WERI-Rb-1 (cell line): ENCODE data around the gene LBR.

Experiments
- DNase-seq: peaks from one replicate; pipeline ENCODE4 v3.0.0-alpha.2; 2020
- H3K27ac ChIP-seq: fragments of 250-450 bp; sonication (Bioruptor Pico); 2 replicates; pipeline ENCODE4 v1.5.1; 2020; ENCODE audit warnings: mild to moderate bottlenecking, moderate library complexity
- H3K27me3 ChIP-seq: fragments of 250-450 bp; sonication (Bioruptor Pico); 2 replicates; pipeline ENCODE4 v1.5.1; 2021; ENCODE audit warnings: mild to moderate bottlenecking, low read depth, moderate library complexity; ENCODE audit not compliant: insufficient read depth, severe bottlenecking
- H3K36me3 ChIP-seq: fragments of 250-450 bp; sonication (Bioruptor Pico); 2 replicates; pipeline ENCODE4 v1.5.1; 2020; ENCODE audit warnings: mild to moderate bottlenecking, moderate library complexity
- H3K4me3 ChIP-seq: 2 replicates; pipeline ENCODE4 v1.5.1; 2011; ENCODE audit warnings: low read depth, mild to moderate bottlenecking, control low read depth, low read length
- H3K9me3 ChIP-seq: fragments of 250-450 bp; sonication (Bioruptor Pico); 2 replicates; pipeline ENCODE4 v1.5.1; 2021; ENCODE audit warnings: mild to moderate bottlenecking, moderate library complexity; ENCODE audit not compliant: severe bottlenecking
- TF ChIP-seq, protein P1 (sequence below): IDR thresholded peaks from 2 replicates; pipeline ENCODE4 v1.5.1; 2011; ENCODE audit warnings: low read depth, mild to moderate bottlenecking, control low read depth, inconsistent platforms, low read length

LBR gene

GRCh38 chr1:225469051-225469450 is 41.2 kb upstream of the LBR start:
- H3K27ac ChIP-seq: no peak overlapping the region
- no peaks in the 10 kb centered on the region for H3K27me3 ChIP-seq
- no peaks in the 10 kb centered on the region for H3K36me3 ChIP-seq
- no peaks in the 10 kb centered on the region for H3K9me3 ChIP-seq
- DNase-seq: no peak
- no peak overlapping the region for H3K4me3 ChIP-seq
- TF ChIP-seq, protein P1, sequence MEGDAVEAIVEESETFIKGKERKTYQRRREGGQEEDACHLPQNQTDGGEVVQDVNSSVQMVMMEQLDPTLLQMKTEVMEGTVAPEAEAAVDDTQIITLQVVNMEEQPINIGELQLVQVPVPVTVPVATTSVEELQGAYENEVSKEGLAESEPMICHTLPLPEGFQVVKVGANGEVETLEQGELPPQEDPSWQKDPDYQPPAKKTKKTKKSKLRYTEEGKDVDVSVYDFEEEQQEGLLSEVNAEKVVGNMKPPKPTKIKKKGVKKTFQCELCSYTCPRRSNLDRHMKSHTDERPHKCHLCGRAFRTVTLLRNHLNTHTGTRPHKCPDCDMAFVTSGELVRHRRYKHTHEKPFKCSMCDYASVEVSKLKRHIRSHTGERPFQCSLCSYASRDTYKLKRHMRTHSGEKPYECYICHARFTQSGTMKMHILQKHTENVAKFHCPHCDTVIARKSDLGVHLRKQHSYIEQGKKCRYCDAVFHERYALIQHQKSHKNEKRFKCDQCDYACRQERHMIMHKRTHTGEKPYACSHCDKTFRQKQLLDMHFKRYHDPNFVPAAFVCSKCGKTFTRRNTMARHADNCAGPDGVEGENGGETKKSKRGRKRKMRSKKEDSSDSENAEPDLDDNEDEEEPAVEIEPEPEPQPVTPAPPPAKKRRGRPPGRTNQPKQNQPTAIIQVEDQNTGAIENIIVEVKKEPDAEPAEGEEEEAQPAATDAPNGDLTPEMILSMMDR: no peak

DNA sequence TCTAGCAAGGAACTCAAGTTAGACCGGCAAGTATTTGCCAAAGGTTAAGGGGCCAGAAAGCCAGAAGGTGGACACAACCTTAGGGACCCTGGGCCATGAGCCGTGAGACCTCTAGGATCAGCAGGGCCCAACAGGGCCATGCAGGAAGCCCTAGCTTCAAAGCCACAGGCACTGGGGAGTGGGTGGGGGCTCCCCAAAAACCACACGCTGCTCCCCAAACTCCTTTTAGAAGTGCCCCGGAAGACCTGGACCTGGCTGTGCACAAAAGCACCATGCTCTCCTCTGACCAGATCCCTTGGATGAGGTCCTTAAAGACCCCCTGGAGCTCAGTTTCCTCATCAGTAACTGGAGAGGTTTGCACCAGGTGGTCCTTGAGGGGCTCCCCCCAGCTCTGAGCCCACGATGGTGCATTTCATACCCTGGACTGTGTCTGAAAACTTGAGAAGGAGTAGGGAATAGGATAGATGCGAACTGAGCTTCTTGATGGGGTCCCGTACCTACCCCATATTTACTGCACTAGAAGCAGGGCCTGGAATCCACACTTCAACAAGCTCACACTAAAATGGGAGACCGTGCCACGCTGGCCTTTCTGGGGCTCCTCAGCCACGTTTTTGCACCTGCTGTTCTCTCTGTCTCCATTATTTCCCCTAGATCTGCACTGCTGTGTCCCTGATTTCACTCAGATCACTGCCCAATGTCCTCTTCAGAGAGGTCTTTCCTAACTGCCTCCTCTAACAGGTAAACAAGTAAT is 40.6 kb upstream of the LBR start:
- H3K27me3 ChIP-seq: no peaks in the 10 kb centered on the region
- TF ChIP-seq, protein P1: no peak
- no peak for DNase-seq
- no peaks in the 10 kb centered on the region for H3K9me3 ChIP-seq
- H3K4me3 ChIP-seq: no peak overlapping the region
- no peaks in the 10 kb centered on the region for H3K36me3 ChIP-seq
- no peak overlapping the region for H3K27ac ChIP-seq

DNA sequence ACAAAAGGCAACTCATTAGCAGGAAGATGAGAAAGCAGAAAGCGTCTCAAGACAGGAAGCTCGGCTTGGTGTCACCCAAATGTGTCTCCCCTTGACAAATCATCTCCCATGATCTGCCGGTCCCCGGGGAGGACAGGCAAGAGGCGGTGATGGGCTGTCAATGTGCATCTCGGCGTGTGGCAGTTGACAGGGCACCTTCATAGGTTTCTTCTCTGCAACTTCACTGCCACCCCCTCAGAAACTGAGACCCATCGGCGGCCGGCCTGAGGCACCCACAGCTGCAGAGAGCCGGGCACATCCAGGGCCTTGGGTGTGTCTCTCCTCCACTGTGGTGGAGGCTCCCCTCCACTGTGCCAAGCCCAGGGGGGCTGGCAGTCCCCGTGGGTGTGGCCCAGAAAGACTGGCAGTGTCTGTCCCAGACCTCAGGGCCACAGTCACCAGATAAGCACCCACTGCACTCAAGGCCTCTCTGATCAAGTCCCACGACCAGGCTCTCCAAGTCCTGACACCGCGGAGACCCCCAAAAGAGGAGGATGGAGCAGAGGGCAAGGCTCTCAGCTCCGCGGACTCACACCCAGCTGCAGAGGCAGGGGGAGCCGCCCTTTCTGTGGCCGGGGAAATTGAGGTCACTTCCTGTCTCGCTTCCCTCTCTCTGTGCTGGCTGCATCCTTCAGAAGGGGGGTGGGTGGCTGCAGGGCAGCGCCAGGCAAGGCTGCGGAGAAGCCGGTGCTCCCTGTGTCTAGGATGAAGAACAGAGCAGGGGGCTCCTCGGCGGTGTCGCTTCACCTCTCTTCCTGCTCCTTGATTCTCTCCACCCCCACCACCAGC is 39.6 kb upstream of the LBR start:
- no peaks in the 10 kb centered on the region for H3K27me3 ChIP-seq
- H3K4me3 ChIP-seq: no peak overlapping the region
- DNase-seq: no peak
- no peaks in the 10 kb centered on the region for H3K9me3 ChIP-seq
- no peak overlapping the region for H3K27ac ChIP-seq
- TF ChIP-seq, protein P1: no peak
- no peaks in the 10 kb centered on the region for H3K36me3 ChIP-seq

DNA sequence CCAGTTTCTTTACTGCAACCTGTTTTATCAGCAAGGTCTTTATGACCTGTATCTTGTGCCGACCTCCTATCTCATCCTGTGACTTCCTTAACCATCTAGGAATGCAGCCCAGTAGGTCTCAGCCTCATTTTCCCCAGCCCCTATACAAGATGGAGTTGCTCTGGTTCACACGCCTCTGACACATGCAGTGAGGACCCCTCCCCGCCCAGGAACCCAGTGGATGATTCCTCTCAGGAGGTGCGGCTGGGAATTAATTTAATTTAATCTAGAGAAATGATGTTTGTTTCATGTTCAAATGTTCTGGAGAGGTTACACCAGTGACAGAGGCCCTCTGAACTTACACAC is 39.0 kb upstream of the LBR start:
- H3K27me3 ChIP-seq: no peaks in the 10 kb centered on the region
- no peak overlapping the region for H3K4me3 ChIP-seq
- TF ChIP-seq, protein P1: no peak
- no peaks in the 10 kb centered on the region for H3K9me3 ChIP-seq
- no peak overlapping the region for H3K27ac ChIP-seq
- no peak for DNase-seq
- H3K36me3 ChIP-seq: no peaks in the 10 kb centered on the region

GRCh38 chr1:225465793-225466517 is 38.1 kb upstream of the LBR start:
- Histone ChIP-seq H3K4me3 (no peak overlapping the region), H3K27ac (no peak overlapping the region), H3K27me3 (no peaks in the 10 kb centered on the region), H3K9me3 (no peaks in the 10 kb centered on the region), H3K36me3 (no peaks in the 10 kb centered on the region)
- TF ChIP-seq, protein P1: no peak
- DNase-seq: no peak
